Astrocyte (in vitro differentiated cells and primary cell): Measurements from ENCODE around the gene CCDC110. TPM values are rescaled to one million over a fixed set of nuclear protein-coding genes. Genes with fewer than 3 reads are reported as not detected.

Experiments used
- DNase-seq: peaks from one replicate; pipeline ENCODE4 v3.0.0-alpha.2; 2010; ENCODE audit warnings: low read depth
- FAIRE-seq: peaks from 2 replicates; lab custom pipeline; 2011; peaks lifted over from hg19 to GRCh38; lab: Jason Lieb, UNC
- H2AFZ ChIP-seq: 2 replicates; pipeline ENCODE4 v1.6.0; 2012; ENCODE audit warnings: low read depth, low read length, inconsistent platforms
- H3K27ac ChIP-seq: 2 replicates; pipeline ENCODE4 v1.5.1; 2011; ENCODE audit warnings: low read depth, low read length, inconsistent platforms
- H3K27me3 ChIP-seq: 2 replicates; pipeline ENCODE4 v1.6.0; 2011; ENCODE audit warnings: low read length, inconsistent platforms; ENCODE audit not compliant: insufficient read depth
- H3K36me3 ChIP-seq: 2 replicates; pipeline ENCODE4 v1.5.1; 2011; ENCODE audit warnings: low read length, inconsistent platforms; ENCODE audit not compliant: insufficient read depth
- H3K4me1 ChIP-seq: 2 replicates; pipeline ENCODE4 v1.5.1; 2011; ENCODE audit warnings: low read length, inconsistent platforms; ENCODE audit not compliant: insufficient read depth
- H3K4me2 ChIP-seq: 2 replicates; pipeline ENCODE4 v1.6.0; 2012; ENCODE audit warnings: low read length, inconsistent platforms
- H3K4me3 ChIP-seq: 2 replicates; pipeline ENCODE4 v1.5.1; 2011; ENCODE audit warnings: low read depth, mild to moderate bottlenecking, low read length, inconsistent platforms; ENCODE audit not compliant: insufficient read depth
- H3K79me2 ChIP-seq: 2 replicates; pipeline ENCODE4 v1.6.0; 2012; ENCODE audit warnings: mild to moderate bottlenecking, low read length, inconsistent platforms; ENCODE audit not compliant: insufficient read depth
- H3K9ac ChIP-seq: 2 replicates; pipeline ENCODE4 v1.6.0; 2012; ENCODE audit warnings: mild to moderate bottlenecking, low read length, inconsistent platforms
- H3K9me3 ChIP-seq: 2 replicates; pipeline ENCODE4 v1.5.1; 2012; ENCODE audit warnings: low read depth, mild to moderate bottlenecking, low read length, inconsistent platforms; ENCODE audit not compliant: insufficient read depth
- H4K20me1 ChIP-seq: 2 replicates; pipeline ENCODE4 v1.6.0; 2012; ENCODE audit warnings: low read length, inconsistent platforms; ENCODE audit not compliant: insufficient read depth
- H3K27ac Mint-ChIP-seq: one replicate; pipeline ENCODE4 v1.8.0; 2021; ENCODE audit warnings: mild to moderate bottlenecking, mixed read lengths; ENCODE audit not compliant: unreplicated experiment
- H3K27me3 Mint-ChIP-seq: one replicate; pipeline ENCODE4 v1.8.0; 2021; ENCODE audit warnings: low read depth, mixed read lengths; ENCODE audit not compliant: unreplicated experiment
- H3K36me3 Mint-ChIP-seq: one replicate; pipeline ENCODE4 v1.8.0; 2021; ENCODE audit warnings: low read depth, mixed read lengths; ENCODE audit not compliant: unreplicated experiment
- H3K4me1 Mint-ChIP-seq: one replicate; pipeline ENCODE4 v1.8.0; 2021; ENCODE audit warnings: low read depth, mixed read lengths; ENCODE audit not compliant: unreplicated experiment
- H3K4me3 Mint-ChIP-seq: one replicate; pipeline ENCODE4 v1.8.0; 2021; ENCODE audit warnings: mild to moderate bottlenecking, moderate library complexity, mixed read lengths; ENCODE audit not compliant: unreplicated experiment
- H3K9me3 Mint-ChIP-seq: one replicate; pipeline ENCODE4 v1.8.0; 2021; ENCODE audit warnings: mild to moderate bottlenecking, mixed read lengths; ENCODE audit not compliant: unreplicated experiment
- EZH2 ChIP-seq: IDR thresholded peaks from 2 replicates; pipeline ENCODE4 v1.6.1; 2012; ENCODE audit warnings: mild to moderate bottlenecking, low read length, inconsistent platforms; ENCODE audit not compliant: insufficient read depth
- total RNA-seq: library from RNA; stranded (reverse); gene quantifications from 2 replicates; pipeline ENCODE4 v1.2.1, GENCODE V29; 2021
- TF ChIP-seq, protein P1 (sequence below): IDR thresholded peaks from 2 replicates; pipeline ENCODE4 v1.5.1; 2011; ENCODE audit warnings: low read depth, mild to moderate bottlenecking, inconsistent platforms, low read length, moderate library complexity; ENCODE audit not compliant: insufficient read depth

The CCDC110 gene
- total RNA-seq, 1 donor from 2014 or later, result 0.39 TPM

DNA sequence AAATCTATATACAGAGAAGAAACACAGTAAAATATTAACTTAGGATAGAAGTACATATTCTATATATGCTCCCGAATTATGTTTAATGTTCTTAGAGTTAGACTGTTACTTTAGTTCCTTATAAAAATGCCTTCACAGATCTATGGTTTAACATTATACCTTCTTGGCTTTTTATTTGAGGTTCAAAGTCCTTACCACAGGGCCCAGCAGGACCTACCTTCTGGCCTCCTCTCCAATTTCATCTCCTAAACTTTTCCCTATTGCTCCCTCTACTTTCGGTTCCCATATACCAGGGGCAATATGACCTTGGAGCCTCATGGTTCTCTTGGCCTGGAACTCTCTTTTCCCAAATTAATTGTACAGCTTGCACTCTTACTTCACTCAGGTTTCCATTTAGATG, 63.1 kb downstream of the CCDC110 start:
- H3K27ac ChIP-seq, result no peak overlapping the region
- no peaks in the 10 kb centered on the region for H4K20me1 ChIP-seq
- FAIRE-seq (no peak), DNase-seq (no peak)
- peaks cover 3% of the 10 kb centered on the region for H3K9me3 Mint-ChIP-seq
- no peaks in the 10 kb centered on the region for H3K9me3 ChIP-seq
- peaks cover 24% of the 10 kb centered on the region for H3K36me3 ChIP-seq
- no peak for TF ChIP-seq EZH2
- TF ChIP-seq, protein P1, sequence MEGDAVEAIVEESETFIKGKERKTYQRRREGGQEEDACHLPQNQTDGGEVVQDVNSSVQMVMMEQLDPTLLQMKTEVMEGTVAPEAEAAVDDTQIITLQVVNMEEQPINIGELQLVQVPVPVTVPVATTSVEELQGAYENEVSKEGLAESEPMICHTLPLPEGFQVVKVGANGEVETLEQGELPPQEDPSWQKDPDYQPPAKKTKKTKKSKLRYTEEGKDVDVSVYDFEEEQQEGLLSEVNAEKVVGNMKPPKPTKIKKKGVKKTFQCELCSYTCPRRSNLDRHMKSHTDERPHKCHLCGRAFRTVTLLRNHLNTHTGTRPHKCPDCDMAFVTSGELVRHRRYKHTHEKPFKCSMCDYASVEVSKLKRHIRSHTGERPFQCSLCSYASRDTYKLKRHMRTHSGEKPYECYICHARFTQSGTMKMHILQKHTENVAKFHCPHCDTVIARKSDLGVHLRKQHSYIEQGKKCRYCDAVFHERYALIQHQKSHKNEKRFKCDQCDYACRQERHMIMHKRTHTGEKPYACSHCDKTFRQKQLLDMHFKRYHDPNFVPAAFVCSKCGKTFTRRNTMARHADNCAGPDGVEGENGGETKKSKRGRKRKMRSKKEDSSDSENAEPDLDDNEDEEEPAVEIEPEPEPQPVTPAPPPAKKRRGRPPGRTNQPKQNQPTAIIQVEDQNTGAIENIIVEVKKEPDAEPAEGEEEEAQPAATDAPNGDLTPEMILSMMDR, result no peak
- H3K4me2 ChIP-seq, result no peak overlapping the region
- H3K4me1 Mint-ChIP-seq, result peaks cover 5% of the 10 kb centered on the region
- H3K27me3 ChIP-seq, result no peaks in the 10 kb centered on the region
- H3K27me3 Mint-ChIP-seq, result no peaks in the 10 kb centered on the region
- H3K27ac Mint-ChIP-seq, result no peak overlapping the region
- H3K79me2 ChIP-seq, result no peaks in the 10 kb centered on the region
- peaks cover 11% of the 10 kb centered on the region for H3K36me3 Mint-ChIP-seq
- no peak overlapping the region for H3K4me3 Mint-ChIP-seq
- H3K9ac ChIP-seq, result no peak overlapping the region
- H2AFZ ChIP-seq, result no peak overlapping the region
- no peaks in the 10 kb centered on the region for H3K4me1 ChIP-seq
- no peak overlapping the region for H3K4me3 ChIP-seq

DNA sequence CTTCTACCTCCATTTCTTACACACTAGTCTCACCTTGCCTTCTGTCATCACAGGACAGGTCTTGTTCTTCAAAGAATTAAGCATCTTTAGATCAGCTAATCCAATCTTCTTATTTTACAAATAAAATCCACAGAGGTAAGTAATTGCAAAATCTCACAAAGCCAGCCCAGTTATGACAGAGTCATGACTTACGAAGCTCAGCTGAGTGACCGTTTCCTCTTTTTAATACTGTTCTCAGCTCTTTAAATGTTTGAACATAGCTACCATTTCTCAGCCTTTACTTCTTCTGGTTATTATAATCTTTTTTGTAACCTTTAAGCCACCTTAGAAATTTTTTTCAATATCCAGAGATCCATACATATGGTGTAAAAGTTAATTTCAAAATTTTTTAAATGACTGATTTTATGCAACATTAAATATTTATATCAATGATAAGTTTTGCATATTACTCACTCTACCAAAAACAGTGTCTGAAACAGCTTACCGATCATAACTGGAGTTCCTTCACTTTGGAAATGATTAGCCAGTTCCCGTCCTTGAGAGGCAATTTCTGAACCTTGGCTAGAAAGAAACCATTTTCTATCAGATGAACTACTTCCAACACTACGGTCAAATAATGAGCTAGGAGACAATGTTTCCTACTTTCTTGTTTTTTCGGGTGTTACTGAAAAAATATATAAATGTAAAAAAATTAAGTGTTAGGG, 66.1 kb downstream of the CCDC110 start:
- FAIRE-seq (no peak), DNase-seq (no peak)
- H3K36me3 ChIP-seq, result peaks cover 23% of the 10 kb centered on the region
- no peak overlapping the region for H3K4me3 ChIP-seq
- H3K9me3 ChIP-seq, result no peaks in the 10 kb centered on the region
- TF ChIP-seq, protein P1, result no peak
- TF ChIP-seq EZH2, result no peak
- no peaks in the 10 kb centered on the region for H3K27me3 Mint-ChIP-seq
- H3K4me1 ChIP-seq, result no peaks in the 10 kb centered on the region
- no peak overlapping the region for H3K27ac ChIP-seq
- H3K4me2 ChIP-seq, result no peak overlapping the region
- no peak overlapping the region for H3K27ac Mint-ChIP-seq
- no peak overlapping the region for H2AFZ ChIP-seq
- H3K4me1 Mint-ChIP-seq, result no peaks in the 10 kb centered on the region
- peaks cover 3% of the 10 kb centered on the region for H3K9me3 Mint-ChIP-seq
- no peaks in the 10 kb centered on the region for H3K27me3 ChIP-seq
- no peak overlapping the region for H3K9ac ChIP-seq
- H4K20me1 ChIP-seq, result no peaks in the 10 kb centered on the region
- H3K4me3 Mint-ChIP-seq, result no peak overlapping the region
- H3K36me3 Mint-ChIP-seq, result peaks cover 10% of the 10 kb centered on the region
- H3K79me2 ChIP-seq, result no peaks in the 10 kb centered on the region

DNA sequence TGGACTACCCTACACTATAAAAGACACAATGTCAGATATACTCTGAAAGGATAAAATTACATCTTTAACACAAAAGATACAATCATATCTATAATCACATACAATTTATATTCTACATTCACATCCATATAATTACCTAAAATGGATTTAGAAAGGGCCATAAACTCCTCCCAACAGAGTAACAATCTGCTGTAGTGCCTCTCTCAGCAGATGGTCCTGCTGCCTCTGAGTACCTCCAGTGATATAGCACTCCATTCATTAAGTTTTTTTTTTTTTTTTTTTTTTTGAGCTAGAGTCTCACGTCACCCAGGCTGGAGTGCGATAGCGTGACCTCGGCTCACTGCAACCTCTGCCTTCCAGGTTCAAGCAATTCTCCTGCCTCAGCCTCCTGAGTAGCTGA, 67.5 kb downstream of the CCDC110 start:
- Histone ChIP-seq H4K20me1 (no peaks in the 10 kb centered on the region), H2AFZ (no peak overlapping the region), H3K79me2 (no peaks in the 10 kb centered on the region), H3K4me3 (no peak overlapping the region), H3K9ac (no peak overlapping the region), H3K36me3 (peaks cover 24% of the 10 kb centered on the region), H3K9me3 (no peaks in the 10 kb centered on the region), H3K4me1 (no peaks in the 10 kb centered on the region), H3K27me3 (no peaks in the 10 kb centered on the region), H3K27ac (no peak overlapping the region), H3K4me2 (no peak overlapping the region)
- peaks cover 6% of the 10 kb centered on the region for H3K36me3 Mint-ChIP-seq
- H3K4me1 Mint-ChIP-seq, result no peaks in the 10 kb centered on the region
- H3K9me3 Mint-ChIP-seq, result no peaks in the 10 kb centered on the region
- TF ChIP-seq, protein P1, result no peak
- TF ChIP-seq EZH2, result no peak
- FAIRE-seq (no peak), DNase-seq (no peak)
- no peak overlapping the region for H3K4me3 Mint-ChIP-seq
- H3K27ac Mint-ChIP-seq, result no peak overlapping the region
- H3K27me3 Mint-ChIP-seq, result no peaks in the 10 kb centered on the region
